Breast epithelium (tissue), 3 donors: ENCODE measurements around the gene PIP5K1B.

Source experiments
- POLR2A ChIP-seq: fragments of 450-650 bp; IDR thresholded peaks from one replicate; pipeline ENCODE4 v1.6.1; 2016; ENCODE audit warnings: antibody characterized with exemption, mild to moderate bottlenecking, moderate library complexity
- POLR2AphosphoS5 ChIP-seq, 3 donors: sonication (generic); formaldehyde crosslinking; IDR thresholded peaks; one replicate each; pipeline ENCODE4 v1.6.1; 2017; ENCODE audit warnings: antibody characterized with exemption in 3 of 3
- TF ChIP-seq, protein P1 (sequence below), 3 donors: fragments of 450-650 bp; IDR thresholded peaks; one replicate each; pipeline ENCODE4 v1.5.1; 2016 to 2017; ENCODE audit warnings: antibody characterized with exemption in 3 of 3, mild to moderate bottlenecking in 3 of 3, moderate library complexity in 3 of 3

DNA sequence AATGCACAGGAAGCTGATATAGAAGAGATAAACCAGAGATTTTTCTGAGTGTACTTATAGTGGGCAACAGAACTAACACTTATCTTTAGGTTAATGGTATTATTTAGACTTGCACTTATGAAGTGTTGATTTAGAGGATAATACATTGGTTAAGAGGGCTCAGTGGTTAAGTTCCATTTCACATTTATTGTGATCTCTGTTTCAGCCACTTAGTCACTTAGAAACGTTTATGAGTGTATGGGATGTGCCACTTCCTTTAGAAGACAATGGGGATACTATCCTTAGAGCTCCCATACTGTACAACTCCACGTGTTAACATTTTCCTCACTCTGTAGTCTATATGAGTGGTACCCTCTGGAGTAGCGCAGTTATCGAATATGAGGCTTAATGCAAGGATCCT lies 57.5 kb downstream of the PIP5K1B start:
- TF ChIP-seq, protein P1, sequence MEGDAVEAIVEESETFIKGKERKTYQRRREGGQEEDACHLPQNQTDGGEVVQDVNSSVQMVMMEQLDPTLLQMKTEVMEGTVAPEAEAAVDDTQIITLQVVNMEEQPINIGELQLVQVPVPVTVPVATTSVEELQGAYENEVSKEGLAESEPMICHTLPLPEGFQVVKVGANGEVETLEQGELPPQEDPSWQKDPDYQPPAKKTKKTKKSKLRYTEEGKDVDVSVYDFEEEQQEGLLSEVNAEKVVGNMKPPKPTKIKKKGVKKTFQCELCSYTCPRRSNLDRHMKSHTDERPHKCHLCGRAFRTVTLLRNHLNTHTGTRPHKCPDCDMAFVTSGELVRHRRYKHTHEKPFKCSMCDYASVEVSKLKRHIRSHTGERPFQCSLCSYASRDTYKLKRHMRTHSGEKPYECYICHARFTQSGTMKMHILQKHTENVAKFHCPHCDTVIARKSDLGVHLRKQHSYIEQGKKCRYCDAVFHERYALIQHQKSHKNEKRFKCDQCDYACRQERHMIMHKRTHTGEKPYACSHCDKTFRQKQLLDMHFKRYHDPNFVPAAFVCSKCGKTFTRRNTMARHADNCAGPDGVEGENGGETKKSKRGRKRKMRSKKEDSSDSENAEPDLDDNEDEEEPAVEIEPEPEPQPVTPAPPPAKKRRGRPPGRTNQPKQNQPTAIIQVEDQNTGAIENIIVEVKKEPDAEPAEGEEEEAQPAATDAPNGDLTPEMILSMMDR (IDR thresholded peaks at IDR 0.05): no peak
- TF ChIP-seq POLR2A (no peak), POLR2AphosphoS5 (IDR thresholded peaks at IDR 0.05) (no peak)
